ENCODE data around the gene ZNF133. TPM values are rescaled to one million over a fixed set of nuclear protein-coding genes. Genes with fewer than 3 reads are reported as not detected.

Gene ZNF133
- total RNA-seq, 4 donors from 2014 or later = 10.9 to 18.9 (median 14.6) TPM

- Histone ChIP-seq H3K27me3 (peaks cover 0 to 39% (median 8%) of the 10 kb centered on the region in 4 donors), H3K4me1 (peaks cover 0 to 3% (median 0%) of the 10 kb centered on the region in 4 donors), H3K27ac (replicated peaks in 1 of 4) (no peak overlapping the region), H3K4me3 (no peak overlapping the region), H3K9me3 (no peaks in the 10 kb centered on the region), H3K36me3 (no peaks in the 10 kb centered on the region)
- intact Hi-C loops (cut with DNase I) = loop anchor here (5.0 kb wide), 1 partner anchor 145 kb away; no protein-coding TSS in a partner anchor
- WGBS = 13% methylated on average over 12 of the region's 12 CpGs
- DNase-seq (ENCODE audit: extremely low spot score) = no peak
- TF ChIP-seq POLR2A (IDR thresholded peaks at IDR 0.05; ENCODE audit: low read depth) (no peak), EP300 (IDR thresholded peaks at IDR 0.05) (no peak), POLR2AphosphoS5 (IDR thresholded peaks at IDR 0.05) (no peak), CTCF (IDR thresholded peaks at IDR 0.05) (peak; percentile 55 to 69 (median 57))
Measured at GRCh38 chr20:18276821-18277220, 11.5 kb upstream of the ZNF133 start.

- Histone ChIP-seq H3K27me3 (peaks cover 0 to 32% (median 8%) of the 10 kb centered on the region in 4 donors), H3K9me3 (peaks cover 0 to 3% (median 2%) of the 10 kb centered on the region in 4 donors), H3K4me3 (no peak overlapping the region), H3K36me3 (no peaks in the 10 kb centered on the region), H3K27ac (replicated peaks in 1 of 4) (no peak overlapping the region), H3K4me1 (peaks cover 0 to 3% (median 0%) of the 10 kb centered on the region in 4 donors)
- TF ChIP-seq POLR2AphosphoS5 (IDR thresholded peaks at IDR 0.05) (no peak), CTCF (IDR thresholded peaks at IDR 0.05) (no peak), POLR2A (IDR thresholded peaks at IDR 0.05; ENCODE audit: low read depth) (no peak), EP300 (IDR thresholded peaks at IDR 0.05) (no peak)
- 76% methylated on average over 2 of the region's 2 CpGs for WGBS
- intact Hi-C loops (cut with DNase I) = loop anchor here (5.0 kb wide), 1 partner anchor 147 kb away; no protein-coding TSS in a partner anchor
- no peak for DNase-seq (ENCODE audit: extremely low spot score)
Measured at GRCh38 chr20:18279242-18279641, 9.1 kb upstream of the ZNF133 start.

GRCh38 chr20:18284805-18285533 is 3.4 kb upstream of the ZNF133 start:
- no peak overlapping the region for H3K4me3 ChIP-seq
- H3K36me3 ChIP-seq = no peaks in the 10 kb centered on the region
- no peak for DNase-seq (ENCODE audit: extremely low spot score)
- H3K4me1 ChIP-seq = peaks cover 16 to 19% (median 17%) of the 10 kb centered on the region in 4 donors
- intact Hi-C loops (cut with DNase I) = loop anchor here (5.0 kb wide), 1 partner anchor 148 kb away; the partner anchor contains the start of genes KAT14 and PET117
- no peak overlapping the region for H3K27ac ChIP-seq (replicated peaks in 1 of 4)
- H3K9me3 ChIP-seq = peaks cover 0 to 19% (median 19%) of the 10 kb centered on the region in 4 donors
- TF ChIP-seq CTCF (IDR thresholded peaks at IDR 0.05) = no peak
- no peak for TF ChIP-seq POLR2A (IDR thresholded peaks at IDR 0.05; ENCODE audit: low read depth)
- no peak for TF ChIP-seq POLR2AphosphoS5 (IDR thresholded peaks at IDR 0.05)
- TF ChIP-seq EP300 (IDR thresholded peaks at IDR 0.05) = no peak
- WGBS = 80% methylated on average over 3 of the region's 3 CpGs
- peaks cover 0 to 26% (median 4%) of the 10 kb centered on the region in 4 donors for H3K27me3 ChIP-seq

- intact Hi-C loops (cut with DNase I) = loop anchor here (5.0 kb wide), 1 partner anchor 150 kb away; the partner anchor contains the start of genes KAT14 and PET117
- Histone ChIP-seq H3K36me3 (peaks cover 0 to 15% (median 3%) of the 10 kb centered on the region in 4 donors), H3K4me3 (peak overlapping the region; percentile 74 to 89 (median 80)), H3K27me3 (peaks cover 0 to 14% (median 0%) of the 10 kb centered on the region in 4 donors), H3K27ac (replicated peaks in 1 of 4) (peak overlapping the region; percentile 87 to 96 (median 93)), H3K4me1 (peaks cover 16 to 30% (median 19%) of the 10 kb centered on the region in 4 donors), H3K9me3 (peaks cover 0 to 19% (median 19%) of the 10 kb centered on the region in 4 donors)
- no peak for DNase-seq (ENCODE audit: extremely low spot score)
- 14% methylated on average over 11 of the region's 11 CpGs for WGBS
- no peak for TF ChIP-seq CTCF (IDR thresholded peaks at IDR 0.05)
- no peak for TF ChIP-seq POLR2A (IDR thresholded peaks at IDR 0.05; ENCODE audit: low read depth)
- no peak for TF ChIP-seq POLR2AphosphoS5 (IDR thresholded peaks at IDR 0.05)
- no peak for TF ChIP-seq EP300 (IDR thresholded peaks at IDR 0.05)
Measured at GRCh38 chr20:18287546-18287914, 797 bp upstream of the ZNF133 start.
